Retinal pigment epithelial cell (primary cell): ENCODE results near the gene ARSH.

Experiments used
- DNase-seq: peaks from one replicate; pipeline ENCODE4 v3.0.0-alpha.2; 2010; ENCODE audit warnings: low read depth
- H3K4me3 ChIP-seq: 2 replicates; pipeline ENCODE4 v1.5.1; 2011; ENCODE audit warnings: mild to moderate bottlenecking, low read length, control low read depth, moderate library complexity
- CTCF ChIP-seq: conservative IDR thresholded peaks from 2 replicates; pipeline ENCODE4 v1.5.1; 2011; ENCODE audit warnings: low read depth, low read length, control low read depth, inconsistent platforms

ARSH gene

GRCh38 chrX:2984342-2984741, 22.0 kb upstream of the ARSH start:
- no peak for DNase-seq
- TF ChIP-seq CTCF: no peak
- no peak overlapping the region for H3K4me3 ChIP-seq

GRCh38 chrX:2989565-2989964, 16.8 kb upstream of the ARSH start:
- no peak for DNase-seq
- TF ChIP-seq CTCF: no peak
- H3K4me3 ChIP-seq: no peak overlapping the region

- no peak for TF ChIP-seq CTCF
- H3K4me3 ChIP-seq: no peak overlapping the region
- DNase-seq: no peak
Measured at GRCh38 chrX:3010532-3010931, 4.2 kb downstream of the ARSH start.

GRCh38 chrX:3017492-3017891, 11.1 kb downstream of the ARSH start:
- DNase-seq: no peak
- H3K4me3 ChIP-seq: no peak overlapping the region
- TF ChIP-seq CTCF: no peak

- no peak for DNase-seq
- no peak for TF ChIP-seq CTCF
- H3K4me3 ChIP-seq: no peak overlapping the region
Measured at GRCh38 chrX:3024176-3024575, 17.8 kb downstream of the ARSH start.

GRCh38 chrX:3026074-3026815, 19.9 kb downstream of the ARSH start:
- no peak overlapping the region for H3K4me3 ChIP-seq
- no peak for DNase-seq
- no peak for TF ChIP-seq CTCF

GRCh38 chrX:3029129-3029528, 22.8 kb downstream of the ARSH start:
- H3K4me3 ChIP-seq: no peak overlapping the region
- DNase-seq: no peak
- no peak for TF ChIP-seq CTCF
